ENCODE data around the gene NHSL2.
"Not testable (repeated sequence)": the region's sequence is repeated elsewhere in the genome, so short reads cannot be mapped to it uniquely, and the experiment has no call there.

The NHSL2 gene

DNA sequence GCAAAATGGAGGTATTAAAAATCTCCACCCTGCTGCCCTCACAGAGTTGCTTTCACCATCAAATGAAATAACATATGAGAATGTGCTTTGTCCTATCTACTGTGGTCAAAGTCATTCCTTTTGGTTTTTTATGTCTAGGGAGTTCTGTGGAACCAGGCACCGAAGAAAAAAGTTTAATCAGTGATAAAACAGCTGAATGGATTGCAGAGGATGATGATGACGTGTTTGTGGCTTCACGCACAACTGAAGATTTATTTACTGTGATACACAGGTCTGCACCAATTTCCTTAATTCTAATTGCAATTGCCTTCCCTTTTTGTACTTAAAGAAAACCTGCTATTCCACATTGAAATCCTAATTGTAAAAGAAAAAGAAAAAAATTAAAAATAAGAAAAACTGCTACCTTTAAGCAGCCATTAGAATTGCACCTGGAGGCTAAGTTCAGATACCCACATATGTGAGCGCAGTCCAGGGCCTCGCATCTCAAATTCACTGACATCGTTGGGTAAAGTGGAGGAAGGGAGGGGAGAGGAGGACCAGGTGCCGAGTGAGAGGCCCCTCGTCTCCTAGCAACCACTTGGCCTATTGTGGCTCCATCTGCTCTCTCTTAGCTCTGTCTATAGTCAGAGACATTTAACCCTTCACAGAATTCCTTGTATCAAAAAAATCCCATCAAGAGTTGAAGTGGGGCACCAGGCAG lies 231.6 kb downstream of the NHSL2 start:
- peaks cover 3% of the 10 kb centered on the region for H3K36me3 ChIP-seq (ENCODE audit: control insufficient read depth, insufficient read depth, low read length)
- no peaks in the 10 kb centered on the region for H3K27me3 ChIP-seq (ENCODE audit: control insufficient read depth, insufficient read depth, low read length)
- no peak overlapping the region for H3K4me3 ChIP-seq (ENCODE audit: low read length)
- no peaks in the 10 kb centered on the region for H3K4me1 ChIP-seq (ENCODE audit: control insufficient read depth, insufficient read depth, low read length)
- no peak overlapping the region for H3K27ac ChIP-seq (ENCODE audit: low read depth, low read length)
- H3K9ac ChIP-seq (ENCODE audit: low read length) = no peak overlapping the region

DNA sequence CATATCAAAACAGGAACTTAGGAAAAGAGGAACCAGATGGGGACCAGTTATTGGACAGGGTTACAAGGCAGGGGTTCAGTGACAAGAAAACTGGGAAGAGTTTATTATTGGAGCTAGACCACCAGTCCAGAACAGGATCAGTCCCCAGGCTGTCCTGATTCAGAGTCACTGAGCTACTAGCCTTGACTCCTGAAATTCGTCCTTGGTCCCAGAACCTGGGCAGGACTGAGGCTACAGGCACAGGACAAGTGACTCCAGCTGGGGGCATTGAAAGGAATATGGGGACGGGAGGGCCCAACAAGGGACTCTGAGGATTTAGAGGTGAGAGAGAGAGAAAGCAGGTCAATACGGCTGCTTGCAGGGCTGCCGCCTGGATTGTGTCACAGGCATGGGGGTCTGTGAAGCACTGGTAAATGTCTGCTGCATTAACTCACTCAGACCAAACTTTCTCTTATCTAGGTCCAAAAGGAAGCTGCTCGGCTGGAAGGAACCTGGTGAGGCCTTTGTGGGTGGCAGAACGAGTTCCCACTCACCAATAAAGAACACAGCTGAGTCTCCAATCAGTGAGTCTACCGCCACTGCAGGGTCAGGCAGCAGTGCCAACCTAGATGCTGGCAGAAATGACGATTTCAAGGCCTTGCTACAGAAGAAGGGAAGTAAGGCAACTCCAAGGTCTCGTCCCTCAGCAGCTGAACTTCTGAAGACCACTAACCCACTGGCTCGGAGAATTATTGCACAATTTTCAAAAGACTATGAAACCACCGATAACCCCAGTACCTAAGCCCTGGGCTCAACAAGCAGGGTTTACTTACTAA lies 232.4 kb downstream of the NHSL2 start:
- Histone ChIP-seq H3K36me3 (ENCODE audit: control insufficient read depth, insufficient read depth, low read length) (peaks cover 3% of the 10 kb centered on the region), H3K27ac (ENCODE audit: low read depth, low read length) (peak overlapping the region; percentile 41), H3K9ac (ENCODE audit: low read length) (no peak overlapping the region), H3K27me3 (ENCODE audit: control insufficient read depth, insufficient read depth, low read length) (no peaks in the 10 kb centered on the region), H3K4me1 (ENCODE audit: control insufficient read depth, insufficient read depth, low read length) (no peaks in the 10 kb centered on the region), H3K4me3 (ENCODE audit: low read length) (no peak overlapping the region)

DNA sequence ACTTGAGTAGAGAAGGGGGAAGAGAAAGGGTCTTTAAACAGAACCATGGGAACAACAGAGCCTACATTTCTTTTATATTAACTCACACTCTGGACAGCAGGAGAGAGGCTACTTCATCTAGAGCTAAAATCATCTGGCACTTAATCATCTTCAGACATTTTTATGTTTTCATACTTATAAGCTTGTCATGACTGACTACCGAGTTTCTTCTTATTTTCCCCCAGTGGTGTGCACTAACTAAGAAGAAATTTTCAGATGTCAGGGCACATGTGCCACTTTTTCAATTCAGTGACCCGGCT lies 232.9 kb downstream of the NHSL2 start:
- H3K4me3 ChIP-seq (ENCODE audit: low read length) = no peak overlapping the region
- no peaks in the 10 kb centered on the region for H3K27me3 ChIP-seq (ENCODE audit: control insufficient read depth, insufficient read depth, low read length)
- peaks cover 3% of the 10 kb centered on the region for H3K36me3 ChIP-seq (ENCODE audit: control insufficient read depth, insufficient read depth, low read length)
- H3K27ac ChIP-seq (ENCODE audit: low read depth, low read length) = no peak overlapping the region
- no peak overlapping the region for H3K9ac ChIP-seq (ENCODE audit: low read length)
- H3K4me1 ChIP-seq (ENCODE audit: control insufficient read depth, insufficient read depth, low read length) = no peaks in the 10 kb centered on the region

DNA sequence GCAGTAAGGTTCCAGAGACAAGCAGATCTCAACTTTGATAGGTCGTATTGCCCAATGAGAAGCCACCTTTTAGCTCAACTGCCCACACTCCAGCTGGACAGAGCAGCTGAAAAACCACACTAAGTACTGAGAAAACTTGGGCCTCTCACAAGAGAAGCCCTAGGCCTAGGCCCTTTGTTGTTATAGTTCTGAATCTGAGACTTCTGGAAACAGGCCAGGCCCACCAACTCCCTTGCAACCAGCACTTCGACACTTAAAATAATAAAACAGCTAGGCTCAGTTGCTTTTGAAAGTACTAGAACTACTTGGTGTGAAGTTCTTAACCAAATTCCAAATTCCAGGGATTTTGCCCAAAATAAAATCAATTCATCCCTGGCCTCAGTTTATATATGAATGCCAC lies 234.5 kb downstream of the NHSL2 start:
- H3K27ac ChIP-seq (ENCODE audit: low read depth, low read length) = no peak overlapping the region
- H3K36me3 ChIP-seq (ENCODE audit: control insufficient read depth, insufficient read depth, low read length) = no peaks in the 10 kb centered on the region
- no peaks in the 10 kb centered on the region for H3K27me3 ChIP-seq (ENCODE audit: control insufficient read depth, insufficient read depth, low read length)
- no peak overlapping the region for H3K4me3 ChIP-seq (ENCODE audit: low read length)
- no peaks in the 10 kb centered on the region for H3K4me1 ChIP-seq (ENCODE audit: control insufficient read depth, insufficient read depth, low read length)
- H3K9ac ChIP-seq (ENCODE audit: low read length) = no peak overlapping the region

DNA sequence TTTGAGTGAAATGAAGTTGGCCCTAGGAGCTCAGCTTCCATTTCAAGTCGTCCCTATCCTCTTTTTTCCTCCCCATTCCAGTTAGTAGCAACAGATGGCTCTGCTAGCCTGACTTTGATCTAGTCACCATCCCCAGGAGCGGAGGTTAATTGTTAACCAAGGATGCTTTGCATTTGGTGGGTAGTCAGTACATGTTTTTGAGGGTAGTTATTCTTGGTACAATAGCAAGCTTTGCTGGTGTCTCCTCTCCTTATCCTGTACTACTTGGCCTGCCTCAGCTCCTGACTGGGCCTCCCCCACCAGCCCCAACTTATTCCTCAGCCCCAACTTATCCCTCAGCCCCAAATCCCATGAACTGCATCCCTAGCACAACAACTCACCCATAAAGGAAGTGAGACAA lies 235.9 kb downstream of the NHSL2 start:
- no peaks in the 10 kb centered on the region for H3K27me3 ChIP-seq (ENCODE audit: control insufficient read depth, insufficient read depth, low read length)

DNA sequence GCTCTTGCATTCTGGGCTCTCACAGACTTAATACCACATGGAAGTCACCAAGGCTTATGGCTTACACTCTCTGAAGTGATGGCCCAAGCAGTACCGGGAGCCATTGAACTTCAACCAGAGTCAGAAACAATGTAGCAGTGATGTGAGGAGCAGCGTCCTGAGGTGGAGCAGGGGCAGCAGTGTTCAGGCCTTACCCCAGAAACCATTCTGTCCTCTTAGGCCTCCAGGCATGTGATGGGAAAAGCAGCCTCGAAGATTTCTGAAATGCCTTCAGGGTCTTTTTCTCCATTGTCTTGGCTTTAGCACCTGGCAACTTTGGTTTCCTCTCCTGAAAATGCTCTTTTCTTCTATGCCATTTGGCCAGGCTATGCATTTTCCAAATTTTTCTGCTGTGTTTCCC lies 248.1 kb downstream of the NHSL2 start:
- Histone ChIP-seq H3K36me3 (ENCODE audit: control insufficient read depth, insufficient read depth, low read length) (no peaks in the 10 kb centered on the region), H3K27me3 (ENCODE audit: control insufficient read depth, insufficient read depth, low read length) (no peaks in the 10 kb centered on the region), H3K27ac (ENCODE audit: low read depth, low read length) (no peak overlapping the region), H3K9ac (ENCODE audit: low read length) (no peak overlapping the region), H3K4me1 (ENCODE audit: control insufficient read depth, insufficient read depth, low read length) (no peaks in the 10 kb centered on the region), H3K4me3 (ENCODE audit: low read length) (no peak overlapping the region)

More for the DNA sequence above, 235.9 kb downstream of the NHSL2 start:
- Histone ChIP-seq H3K36me3 (ENCODE audit: control insufficient read depth, insufficient read depth, low read length) (no peaks in the 10 kb centered on the region), H3K27ac (ENCODE audit: low read depth, low read length) (no peak overlapping the region), H3K9ac (ENCODE audit: low read length) (no peak overlapping the region), H3K4me1 (ENCODE audit: control insufficient read depth, insufficient read depth, low read length) (no peaks in the 10 kb centered on the region), H3K4me3 (ENCODE audit: low read length) (no peak overlapping the region)

DNA sequence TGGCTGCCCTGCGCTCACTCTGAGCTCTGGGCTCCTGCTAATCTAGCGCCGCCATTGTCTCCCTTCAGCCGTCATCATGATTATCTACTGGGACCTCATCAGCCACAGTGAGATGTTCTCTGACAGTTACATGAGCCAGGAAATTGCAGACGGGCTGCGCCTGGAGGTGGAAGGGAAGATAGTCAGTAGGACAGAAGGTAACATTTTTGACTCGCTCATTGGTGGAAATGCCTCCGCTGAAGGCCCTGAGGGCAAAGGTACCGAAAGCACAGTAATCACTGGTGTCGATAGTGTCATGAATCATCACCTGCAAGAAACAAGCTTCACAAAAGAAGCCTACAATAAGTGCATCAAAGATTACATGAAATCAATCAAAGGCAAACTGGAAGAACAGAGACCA lies 249.1 kb downstream of the NHSL2 start:
- Histone ChIP-seq H3K4me3 (ENCODE audit: low read length) (no peak overlapping the region), H3K27ac (ENCODE audit: low read depth, low read length) (no peak overlapping the region), H3K27me3 (ENCODE audit: control insufficient read depth, insufficient read depth, low read length) (no peaks in the 10 kb centered on the region), H3K36me3 (ENCODE audit: control insufficient read depth, insufficient read depth, low read length) (no peaks in the 10 kb centered on the region), H3K9ac (ENCODE audit: low read length) (no peak overlapping the region), H3K4me1 (ENCODE audit: control insufficient read depth, insufficient read depth, low read length) (no peaks in the 10 kb centered on the region)

DNA sequence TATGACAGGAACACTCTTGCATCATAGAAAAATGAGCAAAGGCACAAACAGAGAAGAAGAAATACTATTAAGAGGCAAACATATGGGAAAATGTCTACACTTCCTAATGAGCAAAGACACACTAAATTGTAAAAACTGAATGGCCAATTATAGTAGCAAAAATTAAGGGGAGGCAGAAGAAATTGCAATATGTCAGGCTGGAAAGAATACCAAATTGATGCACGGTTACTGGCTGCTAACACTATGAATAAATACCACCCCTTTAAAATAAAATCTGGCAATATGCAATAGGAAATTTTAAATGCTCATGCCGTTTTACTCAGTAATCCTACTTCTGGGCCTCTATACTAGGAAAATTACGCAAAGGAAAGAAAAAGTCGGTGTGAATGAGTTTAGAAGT lies 254.9 kb downstream of the NHSL2 start:
- Histone ChIP-seq H3K4me3 (ENCODE audit: low read length) (no peak overlapping the region), H3K27me3 (ENCODE audit: control insufficient read depth, insufficient read depth, low read length) (no peaks in the 10 kb centered on the region), H3K9ac (ENCODE audit: low read length) (no peak overlapping the region), H3K36me3 (ENCODE audit: control insufficient read depth, insufficient read depth, low read length) (no peaks in the 10 kb centered on the region), H3K4me1 (ENCODE audit: control insufficient read depth, insufficient read depth, low read length) (no peaks in the 10 kb centered on the region), H3K27ac (ENCODE audit: low read depth, low read length) (no peak overlapping the region)

DNA sequence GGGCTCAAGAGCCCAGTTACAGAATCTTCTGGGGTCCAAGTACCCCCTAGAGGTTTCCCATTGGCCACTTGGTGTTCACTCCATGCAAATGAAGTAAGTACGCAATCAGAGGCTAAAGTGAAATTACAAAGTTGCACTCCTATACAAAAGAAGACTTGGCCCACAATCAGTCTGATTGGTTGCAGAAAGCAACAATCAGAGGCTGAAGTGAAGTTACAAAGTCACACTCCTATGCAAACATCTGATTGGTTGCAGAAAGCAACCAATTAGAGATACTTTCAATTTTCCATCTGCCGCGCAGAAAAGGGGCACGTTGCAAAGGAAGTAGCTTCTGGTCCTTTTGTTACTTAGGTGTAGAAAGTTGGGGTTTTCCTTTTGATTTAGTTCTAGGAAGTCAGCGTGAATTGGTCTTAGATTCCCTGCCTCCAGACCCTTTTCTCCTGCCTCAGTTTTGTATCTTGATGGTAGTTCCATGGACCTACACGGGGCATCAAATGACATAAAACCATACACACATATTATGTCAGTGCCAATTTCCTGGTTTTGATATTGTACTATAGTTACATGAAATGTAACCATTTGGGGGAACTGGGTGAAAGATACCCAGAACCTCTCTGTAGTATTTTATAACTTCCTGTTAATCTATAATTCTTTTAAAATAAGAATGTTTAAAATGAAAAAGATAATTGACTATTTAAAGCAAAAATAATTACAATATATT lies 258.5 kb downstream of the NHSL2 start:
- Histone ChIP-seq H3K4me1 (ENCODE audit: control insufficient read depth, insufficient read depth, low read length) (no peaks in the 10 kb centered on the region), H3K27ac (ENCODE audit: low read depth, low read length) (no peak overlapping the region), H3K9ac (ENCODE audit: low read length) (no peak overlapping the region), H3K36me3 (ENCODE audit: control insufficient read depth, insufficient read depth, low read length) (no peaks in the 10 kb centered on the region), H3K4me3 (ENCODE audit: low read length) (no peak overlapping the region), H3K27me3 (ENCODE audit: control insufficient read depth, insufficient read depth, low read length) (no peaks in the 10 kb centered on the region)

DNA sequence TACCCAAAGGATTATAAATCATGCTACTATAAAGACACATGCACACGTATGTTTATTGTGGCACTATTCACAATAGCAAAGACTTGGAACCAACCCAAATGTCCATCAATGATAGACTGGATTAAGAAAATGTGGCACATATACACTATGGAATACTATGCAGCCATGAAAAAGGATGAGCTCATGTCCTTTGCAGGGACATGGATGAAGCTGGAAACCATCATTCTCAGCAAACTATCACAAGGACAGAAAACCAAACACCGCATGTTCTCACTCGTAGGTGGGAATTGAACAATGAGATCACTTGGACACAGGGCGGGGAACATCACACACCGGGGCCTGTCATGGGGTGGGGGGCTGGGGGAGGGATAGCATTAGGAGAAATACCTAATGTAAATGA lies 265.6 kb downstream of the NHSL2 start:
- H3K27ac ChIP-seq (ENCODE audit: low read depth, low read length); H3K9ac ChIP-seq (ENCODE audit: low read length); H3K4me3 ChIP-seq (ENCODE audit: low read length); H3K27me3 ChIP-seq (ENCODE audit: control insufficient read depth, insufficient read depth, low read length); H3K4me1 ChIP-seq (ENCODE audit: control insufficient read depth, insufficient read depth, low read length); H3K36me3 ChIP-seq (ENCODE audit: control insufficient read depth, insufficient read depth, low read length): not testable (repeated sequence)

DNA sequence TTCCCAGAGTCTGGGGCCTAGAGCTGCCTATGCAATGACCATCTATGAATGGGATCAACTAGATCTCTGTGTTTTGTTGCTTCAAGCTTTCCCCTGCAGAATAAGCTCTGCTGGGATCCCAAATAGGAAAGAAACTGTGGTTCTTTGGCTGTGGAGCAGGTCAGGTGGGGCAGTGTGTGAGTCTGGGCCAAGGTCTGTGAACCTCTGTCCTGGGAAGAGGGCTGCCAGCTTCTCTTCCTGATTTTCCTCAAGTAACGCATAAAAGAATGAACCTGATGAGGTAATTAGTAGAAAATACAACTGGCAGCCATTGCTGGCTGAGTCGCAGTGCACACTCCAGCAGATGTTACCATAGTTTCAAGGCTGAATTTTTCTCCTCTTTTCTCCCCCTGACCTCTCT lies 266.3 kb downstream of the NHSL2 start:
- peaks cover 5% of the 10 kb centered on the region for H3K4me1 ChIP-seq (ENCODE audit: control insufficient read depth, insufficient read depth, low read length)

DNA sequence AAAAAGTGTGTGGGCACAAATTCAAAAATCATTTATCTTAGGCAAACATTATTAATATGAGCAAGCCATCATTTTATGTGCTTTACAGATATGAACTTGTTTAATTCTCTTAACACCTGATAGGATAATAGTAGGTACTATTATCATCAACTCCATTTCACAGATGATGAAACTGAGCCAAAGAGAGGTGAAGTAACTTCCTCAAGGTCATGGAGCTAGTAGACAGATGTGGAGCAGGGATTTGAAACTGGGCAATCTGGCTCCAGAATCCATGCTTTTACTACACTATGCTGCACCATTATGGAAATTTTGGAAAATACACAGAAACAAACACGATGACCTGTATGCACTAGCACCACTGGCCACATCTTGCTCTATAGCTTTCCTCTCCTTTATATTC lies 269.9 kb downstream of the NHSL2 start:
- H3K9ac ChIP-seq (ENCODE audit: low read length) = no peak overlapping the region
- no peaks in the 10 kb centered on the region for H3K36me3 ChIP-seq (ENCODE audit: control insufficient read depth, insufficient read depth, low read length)
- peak overlapping the region; percentile 82 for H3K4me3 ChIP-seq (ENCODE audit: low read length)
- peak overlapping the region; percentile 79 for H3K27ac ChIP-seq (ENCODE audit: low read depth, low read length)
- no peaks in the 10 kb centered on the region for H3K27me3 ChIP-seq (ENCODE audit: control insufficient read depth, insufficient read depth, low read length)
- peaks cover 12% of the 10 kb centered on the region for H3K4me1 ChIP-seq (ENCODE audit: control insufficient read depth, insufficient read depth, low read length)

More for the DNA sequence above, 266.3 kb downstream of the NHSL2 start:
- Histone ChIP-seq H3K27ac (ENCODE audit: low read depth, low read length) (no peak overlapping the region), H3K36me3 (ENCODE audit: control insufficient read depth, insufficient read depth, low read length) (no peaks in the 10 kb centered on the region), H3K27me3 (ENCODE audit: control insufficient read depth, insufficient read depth, low read length) (no peaks in the 10 kb centered on the region), H3K4me3 (ENCODE audit: low read length) (no peak overlapping the region), H3K9ac (ENCODE audit: low read length) (no peak overlapping the region)

Data from rectal smooth muscle tissue (tissue), 1 donor.